Panc1 (cell line): ENCODE measurements around the gene EAF2.

Experiments
- CTCF ChIP-seq: fragments of 450-650 bp; IDR thresholded peaks from 2 replicates; pipeline ENCODE4 v1.5.1; 2017; ENCODE audit warnings: mild to moderate bottlenecking
- POLR2AphosphoS5 ChIP-seq: IDR thresholded peaks from 2 replicates; pipeline ENCODE4 v1.6.1; 2012; ENCODE audit warnings: mild to moderate bottlenecking, low read depth, low read length, moderate library complexity
- SIN3A ChIP-seq: IDR thresholded peaks from 2 replicates; pipeline ENCODE4 v1.6.1; 2012; ENCODE audit warnings: low read depth, mild to moderate bottlenecking, low read length, moderate library complexity, borderline replicate concordance; ENCODE audit not compliant: insufficient read depth

- TF ChIP-seq CTCF = no peak
- TF ChIP-seq POLR2AphosphoS5 = no peak
- TF ChIP-seq SIN3A = no peak
Observed at GRCh38 chr3:121871430-121871829, 36.4 kb downstream of the EAF2 start.
